ENCODE results near the gene PRR12. TPM values are rescaled to one million over a fixed set of nuclear protein-coding genes. Genes with fewer than 3 reads are reported as not detected.

Gene PRR12
- total and polyA plus RNA-seq, 10 donors = 3.7 to 44.3 (median 23.1) TPM

- DNase-seq = no peak
- Histone ChIP-seq H3K27ac (peak overlapping the region; percentile 66 to 96 (median 93)), H3K4me3 (peak overlapping the region; percentile 42 to 95 (median 86)), H3K27me3 (replicated peaks in 1 of 7) (no peaks in the 10 kb centered on the region), H3K4me1 (peaks cover 15 to 53% (median 37%) of the 10 kb centered on the region in 6 donors), H3K36me3 (peaks cover 2 to 59% (median 20%) of the 10 kb centered on the region in 6 donors), H3K9me3 (no peaks in the 10 kb centered on the region)
- 1 to 2% (median 1%) methylated on average over 8 to 9 of the region's 9 CpGs for WGBS, 5 donors
- intact Hi-C loops (cut with DNase I; ENCODE audit: low total_unique reads) = loop anchor here (10.0 kb wide), 1 partner anchor 71 kb away; the partner anchor contains the start of gene PRR12
- TF ChIP-seq CTCF (IDR thresholded peaks at IDR 0.05 in 8 of 11, conservative IDR thresholded peaks at IDR 0.05 in 3 of 11) = peak in 1 of 11 experiments; percentile 7
- no peak for TF ChIP-seq POLR2AphosphoS5 (IDR thresholded peaks at IDR 0.05)
- no peak for TF ChIP-seq POLR2A (IDR thresholded peaks at IDR 0.05)
Observed at GRCh38 chr19:49666120-49666444, 75.1 kb downstream of the PRR12 start.

GRCh38 chr19:49667473-49667872 lies 76.5 kb downstream of the PRR12 start:
- intact Hi-C loops (cut with DNase I; ENCODE audit: low total_unique reads) = loop anchor here (10.0 kb wide), 1 partner anchor 73 kb away; the partner anchor contains the start of gene PRR12
- Histone ChIP-seq H3K9me3 (no peaks in the 10 kb centered on the region), H3K27me3 (replicated peaks in 1 of 7) (no peaks in the 10 kb centered on the region), H3K4me3 (no peak overlapping the region), H3K36me3 (peaks cover 0 to 46% (median 6%) of the 10 kb centered on the region in 6 donors), H3K4me1 (peaks cover 15 to 58% (median 41%) of the 10 kb centered on the region in 6 donors), H3K27ac (no peak overlapping the region)
- 88 to 100% (median 93%) methylated on average over 2 of the region's 2 CpGs for WGBS, 5 donors
- no peak for DNase-seq
- TF ChIP-seq POLR2A (IDR thresholded peaks at IDR 0.05) (no peak), CTCF (IDR thresholded peaks at IDR 0.05 in 8 of 11, conservative IDR thresholded peaks at IDR 0.05 in 3 of 11) (no peak), POLR2AphosphoS5 (IDR thresholded peaks at IDR 0.05) (no peak)

GRCh38 chr19:49669516-49669915 lies 78.5 kb downstream of the PRR12 start:
- WGBS, 5 donors = 89 to 97% (median 92%) methylated on average over 3 of the region's 3 CpGs
- intact Hi-C loops (cut with DNase I; ENCODE audit: low total_unique reads) = loop anchor here (10.0 kb wide), 1 partner anchor 75 kb away; the partner anchor contains the start of gene PRR12
- no peaks in the 10 kb centered on the region for H3K27me3 ChIP-seq (replicated peaks in 1 of 7)
- TF ChIP-seq POLR2A (IDR thresholded peaks at IDR 0.05) = no peak
- no peak for TF ChIP-seq CTCF (IDR thresholded peaks at IDR 0.05 in 8 of 11, conservative IDR thresholded peaks at IDR 0.05 in 3 of 11)
- TF ChIP-seq POLR2AphosphoS5 (IDR thresholded peaks at IDR 0.05) = no peak
- no peak for DNase-seq
- peaks cover 0 to 37% (median 0%) of the 10 kb centered on the region in 6 donors for H3K36me3 ChIP-seq
- H3K27ac ChIP-seq = no peak overlapping the region
- no peak overlapping the region for H3K4me3 ChIP-seq
- no peaks in the 10 kb centered on the region for H3K9me3 ChIP-seq
- peaks cover 8 to 58% (median 23%) of the 10 kb centered on the region in 6 donors for H3K4me1 ChIP-seq

- Histone ChIP-seq H3K36me3 (peaks cover 0 to 37% (median 0%) of the 10 kb centered on the region in 6 donors), H3K9me3 (no peaks in the 10 kb centered on the region), H3K4me1 (peaks cover 3 to 53% (median 19%) of the 10 kb centered on the region in 6 donors), H3K4me3 (peak overlapping the region in 1 of 8 donors; percentile 37), H3K27ac (peak overlapping the region in 7 of 8 donors; percentile 36 to 94 (median 55)), H3K27me3 (replicated peaks in 1 of 7) (no peaks in the 10 kb centered on the region)
- peak; percentile 94 for DNase-seq
- peak; percentile 59 to 69 (median 59) for TF ChIP-seq POLR2AphosphoS5 (IDR thresholded peaks at IDR 0.05)
- TF ChIP-seq CTCF (IDR thresholded peaks at IDR 0.05 in 8 of 11, conservative IDR thresholded peaks at IDR 0.05 in 3 of 11) = peak; percentile 84 to 96 (median 92)
- no peak for TF ChIP-seq POLR2A (IDR thresholded peaks at IDR 0.05)
- intact Hi-C loops (cut with DNase I; ENCODE audit: low total_unique reads) = loop anchor here (10.0 kb wide), 1 partner anchor 98 kb away; no protein-coding TSS in a partner anchor
- WGBS, 5 donors = 27 to 36% (median 31%) methylated on average over 28 of the region's 28 CpGs
Observed at GRCh38 chr19:49672131-49672919, 81.3 kb downstream of the PRR12 start.
